Tibial nerve (tissue), 3 donors: ENCODE measurements around the gene GSG1L.

Experiments used
- POLR2A ChIP-seq, 2 donors: fragments of 450-650 bp; IDR thresholded peaks; one replicate each; pipeline ENCODE4 v1.6.1; 2017; ENCODE audit warnings: antibody characterized with exemption in 2 of 2, mild to moderate bottlenecking in 2 of 2, moderate library complexity in 2 of 2
- TF ChIP-seq, protein P1 (sequence below), 5 experiments: fragments of 200-600 bp in 3 of 5; fragments of 450-650 bp in 2 of 5; sonication (generic) in 3 of 5; IDR thresholded peaks; one replicate each; pipeline ENCODE4 v1.5.1; 2016 to 2019; ENCODE audit warnings: antibody characterized with exemption in 5 of 5, mild to moderate bottlenecking in 3 of 5, moderate library complexity in 2 of 5

DNA sequence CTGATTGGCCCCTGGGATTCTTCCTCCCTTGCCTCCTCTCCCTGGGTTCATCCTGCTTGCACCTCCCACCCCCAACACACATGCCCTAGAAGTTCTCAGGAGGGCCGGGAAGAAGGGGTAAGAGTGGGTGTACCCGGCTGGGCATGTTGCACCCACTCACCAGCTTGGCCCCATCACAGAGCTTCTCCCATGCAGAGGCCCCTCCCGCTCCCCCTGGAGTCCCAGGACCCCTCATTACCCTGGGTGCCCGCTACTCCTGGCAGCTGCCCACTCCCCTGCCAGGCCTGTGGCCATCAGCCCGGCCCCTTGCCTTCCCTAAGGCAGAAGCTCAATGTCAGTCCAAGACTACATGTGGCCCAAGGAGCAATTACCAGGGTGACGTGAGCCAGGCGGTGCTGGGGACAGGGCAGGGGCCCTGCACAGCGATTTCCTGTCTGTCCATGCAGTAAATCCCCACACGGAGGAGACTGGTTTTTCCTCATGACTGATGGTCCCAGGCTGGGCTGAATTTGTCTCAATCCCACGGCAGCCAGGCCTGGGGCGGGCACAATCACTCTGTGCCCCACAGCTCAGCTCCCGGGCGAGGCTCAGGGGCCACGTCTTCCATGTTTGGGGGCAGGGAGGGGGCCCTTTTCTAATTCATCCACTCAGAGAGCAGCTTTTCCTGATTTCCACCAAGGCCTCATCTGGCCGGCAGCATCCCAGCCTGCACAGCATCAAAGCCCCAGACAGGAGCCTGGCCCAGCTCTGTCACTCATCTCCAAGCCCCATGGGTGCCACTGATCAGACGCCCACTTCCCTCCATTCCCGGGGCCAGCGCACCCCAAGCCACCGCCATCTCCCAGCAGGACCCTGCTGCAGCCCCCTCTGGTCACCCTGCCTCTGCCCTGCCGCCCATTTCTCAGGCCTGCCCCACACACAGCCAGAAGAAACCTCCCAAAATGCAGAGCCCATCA is 278.9 kb downstream of the GSG1L start:
- TF ChIP-seq, protein P1, sequence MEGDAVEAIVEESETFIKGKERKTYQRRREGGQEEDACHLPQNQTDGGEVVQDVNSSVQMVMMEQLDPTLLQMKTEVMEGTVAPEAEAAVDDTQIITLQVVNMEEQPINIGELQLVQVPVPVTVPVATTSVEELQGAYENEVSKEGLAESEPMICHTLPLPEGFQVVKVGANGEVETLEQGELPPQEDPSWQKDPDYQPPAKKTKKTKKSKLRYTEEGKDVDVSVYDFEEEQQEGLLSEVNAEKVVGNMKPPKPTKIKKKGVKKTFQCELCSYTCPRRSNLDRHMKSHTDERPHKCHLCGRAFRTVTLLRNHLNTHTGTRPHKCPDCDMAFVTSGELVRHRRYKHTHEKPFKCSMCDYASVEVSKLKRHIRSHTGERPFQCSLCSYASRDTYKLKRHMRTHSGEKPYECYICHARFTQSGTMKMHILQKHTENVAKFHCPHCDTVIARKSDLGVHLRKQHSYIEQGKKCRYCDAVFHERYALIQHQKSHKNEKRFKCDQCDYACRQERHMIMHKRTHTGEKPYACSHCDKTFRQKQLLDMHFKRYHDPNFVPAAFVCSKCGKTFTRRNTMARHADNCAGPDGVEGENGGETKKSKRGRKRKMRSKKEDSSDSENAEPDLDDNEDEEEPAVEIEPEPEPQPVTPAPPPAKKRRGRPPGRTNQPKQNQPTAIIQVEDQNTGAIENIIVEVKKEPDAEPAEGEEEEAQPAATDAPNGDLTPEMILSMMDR (IDR thresholded peaks at IDR 0.05): no peak
- TF ChIP-seq POLR2A (IDR thresholded peaks at IDR 0.05): no peak
